WTC11 (cell line): ENCODE data around the gene STARD5. TPM values are rescaled to one million over a fixed set of nuclear protein-coding genes. Genes with fewer than 3 reads are reported as not detected.

Experiments used
- ATAC-seq: fragments of 200-7000 bp; cut with Tn5 transposase; 2 replicates; pipeline ENCODE4 v1.10.0; 2021; ENCODE audit warnings: mild to moderate bottlenecking, moderate library complexity
- CTCF ChIA-PET: fragments of 300-600 bp; sonication (Branson Sonifier 250); formaldehyde crosslinking; loops from one replicate; lab custom pipeline; 2021; ENCODE audit warnings: antibody characterized with exemption; lab: Charles Lee
- POLR2A ChIA-PET: fragments of 350-600 bp; sonication (Branson Sonifier 250); formaldehyde crosslinking; loops from one replicate; lab custom pipeline; 2021; ENCODE audit warnings: antibody characterized with exemption; lab: Charles Lee
- DNase-seq: peaks from one replicate; pipeline ENCODE4 v3.0.0; 2021; ENCODE audit warnings: low spot score
- H3K27ac Mint-ChIP-seq: 2 replicates; pipeline ENCODE4 v1.8.0; 2021; ENCODE audit warnings: mixed read lengths
- H3K27me3 Mint-ChIP-seq: 2 replicates; pipeline ENCODE4 v1.8.0; 2021; ENCODE audit warnings: low read depth, mild to moderate bottlenecking, moderate library complexity, mixed read lengths
- H3K36me3 Mint-ChIP-seq: 2 replicates; pipeline ENCODE4 v1.8.0; 2021; ENCODE audit warnings: mixed read lengths
- H3K4me1 Mint-ChIP-seq: 2 replicates; pipeline ENCODE4 v1.8.0; 2022; ENCODE audit warnings: mixed read lengths
- H3K4me3 Mint-ChIP-seq: 2 replicates; pipeline ENCODE4 v1.8.0; 2021; ENCODE audit warnings: mild to moderate bottlenecking, moderate library complexity, mixed read lengths
- H3K9me3 Mint-ChIP-seq: 2 replicates; pipeline ENCODE4 v1.8.0; 2021; ENCODE audit warnings: mixed read lengths
- ATF3 ChIP-seq: sonication (generic); formaldehyde crosslinking; conservative IDR thresholded peaks from 2 replicates; pipeline ENCODE4 v1.8.1; 2022; ENCODE audit warnings: mild to moderate bottlenecking, missing genetic modification reagents
- CREB1 ChIP-seq: sonication (generic); formaldehyde crosslinking; IDR thresholded peaks from 2 replicates; pipeline ENCODE4 v1.8.0; 2023; ENCODE audit warnings: mild to moderate bottlenecking, missing genetic modification reagents
- CREM ChIP-seq: sonication (generic); formaldehyde crosslinking; IDR thresholded peaks from 2 replicates; pipeline ENCODE4 v1.8.1; 2022; ENCODE audit warnings: mild to moderate bottlenecking, missing genetic modification reagents, moderate library complexity
- CTCF ChIP-seq: fragments of 200-600 bp; IDR thresholded peaks from 2 replicates; pipeline ENCODE4 v1.8.0; 2022; ENCODE audit warnings: antibody characterized with exemption
- E2F1 ChIP-seq: sonication (generic); formaldehyde crosslinking; IDR thresholded peaks from 2 replicates; pipeline ENCODE4 v1.8.0; 2022; ENCODE audit warnings: mild to moderate bottlenecking, missing genetic modification reagents
- ERG ChIP-seq: fragments of 250-450 bp; sonication (Bioruptor Pico); IDR thresholded peaks from 2 replicates; pipeline ENCODE4 v1.8.0; 2021; ENCODE audit warnings: mild to moderate bottlenecking
- ESRRA ChIP-seq: sonication (generic); formaldehyde crosslinking; IDR thresholded peaks from 2 replicates; pipeline ENCODE4 v1.8.1; 2022; ENCODE audit warnings: mild to moderate bottlenecking, missing genetic modification reagents, borderline replicate concordance
- FOXK1 ChIP-seq: sonication (generic); formaldehyde crosslinking; IDR thresholded peaks from 2 replicates; pipeline ENCODE4 v1.8.0; 2022; ENCODE audit warnings: mild to moderate bottlenecking, moderate library complexity, missing genetic modification reagents
- GABPB1 ChIP-seq: sonication (generic); formaldehyde crosslinking; IDR thresholded peaks from 2 replicates; pipeline ENCODE4 v1.8.1; 2023; ENCODE audit warnings: mild to moderate bottlenecking, missing genetic modification reagents
- GTF2I ChIP-seq: fragments of 250-450 bp; sonication (Bioruptor Pico); conservative IDR thresholded peaks from 2 replicates; pipeline ENCODE4 v1.4.0; 2021; ENCODE audit warnings: mild to moderate bottlenecking
- IRF1 ChIP-seq: sonication (generic); formaldehyde crosslinking; IDR thresholded peaks from 2 replicates; pipeline ENCODE4 v1.8.0; 2023; ENCODE audit warnings: missing genetic modification reagents
- JAZF1 ChIP-seq: fragments of 250-450 bp; sonication (Bioruptor Pico); IDR thresholded peaks from 2 replicates; pipeline ENCODE4 v1.9.0; 2021; ENCODE audit warnings: moderate library complexity, mild to moderate bottlenecking, inconsistent platforms
- MXD4 ChIP-seq: fragments of 250-450 bp; sonication (Bioruptor Pico); IDR thresholded peaks from 2 replicates; pipeline ENCODE4 v1.8.0; 2021; ENCODE audit warnings: mild to moderate bottlenecking, moderate library complexity, borderline replicate concordance
- NFYB ChIP-seq: sonication (generic); formaldehyde crosslinking; conservative IDR thresholded peaks from 2 replicates; pipeline ENCODE4 v1.8.0; 2022; ENCODE audit warnings: low read depth, missing genetic modification reagents
- PRRX2 ChIP-seq: fragments of 250-450 bp; sonication (Bioruptor Pico); IDR thresholded peaks from 2 replicates; pipeline ENCODE4 v1.8.0; 2021; ENCODE audit warnings: mild to moderate bottlenecking
- RELA ChIP-seq: sonication (generic); formaldehyde crosslinking; IDR thresholded peaks from 2 replicates; pipeline ENCODE4 v1.8.1; 2022; ENCODE audit warnings: missing genetic modification reagents, mild to moderate bottlenecking, borderline replicate concordance
- RORB ChIP-seq: fragments of 250-450 bp; sonication (Bioruptor Pico); IDR thresholded peaks from 2 replicates; pipeline ENCODE4 v1.9.0; 2021; ENCODE audit warnings: mild to moderate bottlenecking
- SOX15 ChIP-seq: fragments of 250-450 bp; sonication (Bioruptor Pico); IDR thresholded peaks from 2 replicates; pipeline ENCODE4 v1.9.0; 2021; ENCODE audit warnings: mild to moderate bottlenecking
- TEAD4 ChIP-seq: sonication (generic); formaldehyde crosslinking; IDR thresholded peaks from 2 replicates; pipeline ENCODE4 v1.8.0; 2022; ENCODE audit warnings: mild to moderate bottlenecking, missing genetic modification reagents
- TP53 ChIP-seq: sonication (generic); formaldehyde crosslinking; IDR thresholded peaks from 2 replicates; pipeline ENCODE4 v1.8.1; 2023; ENCODE audit warnings: mild to moderate bottlenecking, missing genetic modification reagents
- ZNF121 ChIP-seq: sonication (generic); formaldehyde crosslinking; IDR thresholded peaks from 2 replicates; pipeline ENCODE4 v1.8.0; 2023; ENCODE audit warnings: missing genetic modification reagents
- ZNF219 ChIP-seq: sonication (generic); formaldehyde crosslinking; IDR thresholded peaks from 2 replicates; pipeline ENCODE4 v1.8.0; 2023; ENCODE audit warnings: missing genetic modification reagents, mild to moderate bottlenecking, borderline replicate concordance
- ZNF396 ChIP-seq: fragments of 250-450 bp; sonication (Bioruptor Pico); IDR thresholded peaks from 2 replicates; pipeline ENCODE4 v1.8.0; 2021; ENCODE audit warnings: mild to moderate bottlenecking, moderate library complexity, borderline replicate concordance
- ZSCAN18 ChIP-seq: fragments of 250-450 bp; sonication (Bioruptor Pico); IDR thresholded peaks from 2 replicates; pipeline ENCODE4 v2.1.2; 2022; ENCODE audit warnings: mild to moderate bottlenecking, moderate library complexity
- total RNA-seq: library from RNA; stranded (reverse); gene quantifications from 3 replicates; pipeline ENCODE4 v1.2.3, GENCODE V29; 2021
- TF ChIP-seq, protein P1 (sequence below): fragments of 250-450 bp; sonication (Bioruptor Pico); IDR thresholded peaks from 2 replicates; pipeline ENCODE4 v1.9.0; 2021; ENCODE audit warnings: mild to moderate bottlenecking

Gene STARD5
- total RNA-seq, 1 experiment from 2014 or later = 6.8 TPM

- TF ChIP-seq ZSCAN18 (CRISPR knock-in tag) (no peak), IRF1 (no peak), GTF2I (CRISPR knock-in tag) (no peak), TEAD4 (CRISPR knock-in tag) (no peak), RELA (no peak), SOX15 (CRISPR knock-in tag) (no peak), MXD4 (CRISPR knock-in tag) (no peak), ZNF396 (CRISPR knock-in tag) (no peak), RORB (no peak), CTCF (no peak)
Measured at GRCh38 chr15:81316267-81316666, 7.7 kb downstream of the STARD5 start (continued).

DNA sequence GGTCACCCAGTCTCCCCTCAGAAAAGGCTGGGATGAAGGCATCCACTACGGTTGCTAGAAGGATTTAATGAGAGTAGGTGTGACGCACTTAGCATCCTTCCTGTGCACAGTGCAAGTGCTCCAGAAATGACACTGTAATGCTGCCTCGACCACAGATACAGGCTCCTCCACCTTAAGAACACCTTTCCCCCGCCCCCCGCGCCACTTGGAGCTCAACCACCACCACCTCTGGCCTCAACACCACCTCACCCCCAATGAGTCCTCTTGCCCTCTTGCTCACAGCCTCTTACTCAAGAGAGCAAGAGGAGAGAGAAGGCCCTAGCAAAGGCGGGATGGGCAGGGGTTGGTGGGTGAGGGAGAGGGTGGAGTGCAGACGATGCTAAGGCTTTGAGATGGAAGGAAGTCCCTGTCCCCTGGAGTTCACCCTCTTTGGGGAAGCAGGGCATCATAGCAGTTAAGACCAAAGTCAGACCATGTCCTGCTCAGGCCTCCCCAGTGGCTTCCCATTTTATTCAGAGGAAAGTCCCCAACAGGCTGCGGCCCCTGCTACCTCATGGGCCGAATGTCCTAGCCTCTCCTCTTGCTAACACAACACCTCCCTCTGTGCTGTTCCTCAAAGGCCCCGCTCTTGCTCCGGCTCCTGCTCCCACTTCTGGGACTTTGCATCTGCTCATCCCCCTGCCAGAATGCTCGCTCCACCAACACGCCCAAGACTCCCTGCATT is 8.3 kb downstream of the STARD5 start:
- Mint-ChIP-seq H3K4me1 (no peaks in the 10 kb centered on the region), H3K27ac (no peak overlapping the region), H3K9me3 (no peaks in the 10 kb centered on the region), H3K36me3 (peaks cover 27% of the 10 kb centered on the region), H3K27me3 (no peaks in the 10 kb centered on the region; the same call in 1 of the 2 replicates), H3K4me3 (no peak overlapping the region)
- POLR2A ChIA-PET = no interaction called here
- DNase-seq (no peak), ATAC-seq (no peak)
- CTCF ChIA-PET = no interaction called here
- TF ChIP-seq ZNF396 (CRISPR knock-in tag) (no peak), CREB1 (CRISPR knock-in tag) (no peak), ESRRA (CRISPR knock-in tag) (no peak), ZNF121 (CRISPR knock-in tag) (no peak), ZNF219 (CRISPR knock-in tag) (no peak), GABPB1 (CRISPR knock-in tag) (no peak), CREM (no peak), FOXK1 (CRISPR knock-in tag) (no peak), GTF2I (CRISPR knock-in tag) (no peak), NFYB (CRISPR knock-in tag) (no peak), JAZF1 (CRISPR knock-in tag) (no peak), PRRX2 (no peak), TP53 (CRISPR knock-in tag) (no peak), E2F1 (CRISPR knock-in tag) (no peak), ERG (no peak), ATF3 (no peak)
- TF ChIP-seq, protein P1, sequence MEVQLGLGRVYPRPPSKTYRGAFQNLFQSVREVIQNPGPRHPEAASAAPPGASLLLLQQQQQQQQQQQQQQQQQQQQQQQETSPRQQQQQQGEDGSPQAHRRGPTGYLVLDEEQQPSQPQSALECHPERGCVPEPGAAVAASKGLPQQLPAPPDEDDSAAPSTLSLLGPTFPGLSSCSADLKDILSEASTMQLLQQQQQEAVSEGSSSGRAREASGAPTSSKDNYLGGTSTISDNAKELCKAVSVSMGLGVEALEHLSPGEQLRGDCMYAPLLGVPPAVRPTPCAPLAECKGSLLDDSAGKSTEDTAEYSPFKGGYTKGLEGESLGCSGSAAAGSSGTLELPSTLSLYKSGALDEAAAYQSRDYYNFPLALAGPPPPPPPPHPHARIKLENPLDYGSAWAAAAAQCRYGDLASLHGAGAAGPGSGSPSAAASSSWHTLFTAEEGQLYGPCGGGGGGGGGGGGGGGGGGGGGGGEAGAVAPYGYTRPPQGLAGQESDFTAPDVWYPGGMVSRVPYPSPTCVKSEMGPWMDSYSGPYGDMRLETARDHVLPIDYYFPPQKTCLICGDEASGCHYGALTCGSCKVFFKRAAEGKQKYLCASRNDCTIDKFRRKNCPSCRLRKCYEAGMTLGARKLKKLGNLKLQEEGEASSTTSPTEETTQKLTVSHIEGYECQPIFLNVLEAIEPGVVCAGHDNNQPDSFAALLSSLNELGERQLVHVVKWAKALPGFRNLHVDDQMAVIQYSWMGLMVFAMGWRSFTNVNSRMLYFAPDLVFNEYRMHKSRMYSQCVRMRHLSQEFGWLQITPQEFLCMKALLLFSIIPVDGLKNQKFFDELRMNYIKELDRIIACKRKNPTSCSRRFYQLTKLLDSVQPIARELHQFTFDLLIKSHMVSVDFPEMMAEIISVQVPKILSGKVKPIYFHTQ (CRISPR knock-in tag) = no peak
